GM08714 (cell line): ENCODE measurements around the gene EFHC2.
A peak's percentile ranks its signal among the peaks of the same experiment; 100 is the strongest.

ENCODE experiments used
- H3K4me3 ChIP-seq: fragments of 200-500 bp; sonication (Bioruptor generic); 2 replicates; pipeline ENCODE4 v1.5.1; 2014; ENCODE audit warnings: mild to moderate bottlenecking, low read length, inconsistent platforms
- ZNF274 ChIP-seq: IDR thresholded peaks from 2 replicates; pipeline ENCODE4 v1.6.1; 2012; ENCODE audit warnings: mild to moderate bottlenecking, low read depth, low read length

The EFHC2 gene, protein sequence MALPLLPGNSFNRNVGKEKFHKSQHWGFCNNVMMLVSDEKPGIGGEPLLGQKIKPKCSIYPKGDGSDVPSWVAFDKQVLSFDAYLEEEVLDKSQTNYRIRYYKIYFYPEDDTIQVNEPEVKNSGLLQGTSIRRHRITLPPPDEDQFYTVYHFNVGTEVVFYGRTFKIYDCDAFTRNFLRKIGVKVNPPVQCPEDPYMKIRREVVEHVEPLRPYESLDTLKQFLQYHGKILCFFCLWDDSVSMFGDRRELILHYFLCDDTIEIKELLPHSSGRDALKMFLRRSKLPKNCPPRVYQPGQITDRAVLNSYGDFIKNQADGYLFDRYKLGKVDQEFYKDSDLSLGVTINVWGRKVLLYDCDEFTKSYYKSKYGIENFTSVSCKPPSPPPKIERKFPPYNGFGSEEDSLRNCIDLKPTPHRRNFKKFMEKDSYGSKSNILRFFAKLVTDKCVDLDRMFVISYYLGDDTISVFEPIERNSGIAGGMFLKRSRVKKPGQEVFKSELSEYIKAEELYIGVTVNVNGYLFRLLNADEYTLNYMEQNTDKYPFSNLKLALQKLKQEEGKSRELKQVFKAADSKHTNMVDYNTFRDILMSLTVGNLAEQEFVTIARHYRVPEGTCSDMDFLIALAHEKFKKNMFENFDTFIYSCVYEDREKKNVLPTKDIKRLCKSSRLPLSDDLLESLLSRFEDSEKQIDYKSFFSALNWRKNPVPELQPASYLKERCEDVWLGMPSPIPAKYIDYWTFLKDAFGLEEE

DNA sequence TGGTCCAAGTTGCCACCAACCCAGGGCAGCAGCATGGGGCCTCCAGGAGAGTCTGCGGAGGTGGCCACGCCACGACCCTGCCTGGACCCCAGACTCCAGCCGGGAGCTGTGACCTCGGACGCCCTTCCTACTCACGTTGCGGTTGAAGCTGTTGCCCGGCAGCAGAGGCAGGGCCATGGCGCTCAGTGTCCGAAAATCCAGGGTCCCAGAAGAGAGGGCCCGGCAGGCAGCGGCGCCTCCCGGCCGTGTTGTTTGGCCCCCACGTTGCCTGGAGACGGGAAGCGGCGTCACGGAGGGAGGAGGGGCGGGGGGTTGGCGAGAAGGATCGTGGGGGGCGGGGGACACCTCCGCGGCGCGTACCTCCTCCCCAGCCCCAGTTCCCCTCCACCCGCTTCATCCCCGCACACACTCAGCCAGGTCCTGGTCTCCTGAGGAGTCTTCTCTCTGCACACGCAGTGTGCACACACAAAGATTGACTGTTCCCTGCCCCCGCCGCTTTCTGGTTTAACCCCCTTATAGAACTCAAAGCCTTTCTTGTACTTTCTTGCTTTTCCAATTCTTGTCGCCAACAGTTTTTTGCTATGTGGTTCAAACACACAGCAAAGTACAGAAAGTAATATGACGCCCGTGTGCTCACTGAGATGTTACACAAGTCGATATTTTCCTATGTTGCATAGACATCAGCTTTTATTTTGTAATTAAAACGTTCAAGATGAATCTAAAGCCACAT lies at the start of gene EFHC2:
EFHC2 (minus strand) TSS at position 261 of the 730 bp plus-strand sequence; CDS start at position 177, 84 bp downstream.
- peak within 1 kb of the TSS; percentile 19; the same call in 1 of the 2 replicates for H3K4me3 ChIP-seq
- no peak for TF ChIP-seq ZNF274

DNA sequence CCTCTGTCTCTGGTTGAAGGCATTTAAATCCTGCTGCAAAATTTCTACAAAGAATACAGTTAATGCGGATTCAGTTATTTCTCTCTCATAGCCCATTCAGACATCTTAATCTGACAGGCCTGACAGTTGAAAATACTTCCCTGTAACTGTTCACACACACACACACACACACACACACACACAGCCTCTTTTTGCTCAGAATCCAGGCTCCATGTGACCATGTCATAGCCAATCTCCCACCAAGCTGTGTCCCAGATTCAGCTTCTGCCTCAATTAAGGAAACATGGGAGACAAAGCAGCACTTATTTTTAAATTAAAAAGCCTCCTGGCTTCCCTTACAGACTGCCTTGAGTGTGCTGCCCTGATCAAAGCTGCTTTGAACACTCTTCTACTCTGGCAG lies 49.3 kb upstream of the EFHC2 start:
- no peak overlapping the region for H3K4me3 ChIP-seq
- no peak for TF ChIP-seq ZNF274

DNA sequence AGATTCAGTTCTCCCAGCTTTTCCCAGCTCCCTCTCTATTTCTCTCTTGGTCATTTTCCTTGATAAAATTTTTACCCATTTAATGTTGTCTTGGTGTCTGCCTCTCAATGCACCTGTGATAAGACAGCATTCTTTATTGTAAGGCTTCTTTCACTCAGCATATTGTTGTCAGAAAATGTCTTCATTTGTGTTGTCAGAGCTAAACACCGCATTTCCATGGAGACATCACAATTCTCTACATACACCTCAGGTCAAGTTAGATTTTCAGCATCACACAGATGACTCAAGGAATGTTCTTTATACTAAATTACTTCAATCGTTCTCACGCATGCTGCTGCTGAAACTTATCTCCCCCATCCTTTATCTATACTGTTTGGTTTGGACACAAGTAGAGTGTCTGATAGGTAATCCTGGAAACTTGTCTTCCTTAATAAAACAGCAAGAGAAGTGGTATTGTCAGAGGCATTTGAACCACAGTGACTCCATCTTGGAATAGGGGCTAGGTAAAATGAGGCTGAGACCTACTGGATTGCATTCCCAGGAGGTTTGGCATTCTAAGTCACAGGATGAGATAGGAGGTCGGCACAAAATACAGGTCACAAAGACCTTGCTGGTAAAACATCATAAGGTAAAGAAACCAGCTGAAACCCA lies 41.3 kb upstream of the EFHC2 start:
- no peak for TF ChIP-seq ZNF274
- H3K4me3 ChIP-seq = no peak overlapping the region

DNA sequence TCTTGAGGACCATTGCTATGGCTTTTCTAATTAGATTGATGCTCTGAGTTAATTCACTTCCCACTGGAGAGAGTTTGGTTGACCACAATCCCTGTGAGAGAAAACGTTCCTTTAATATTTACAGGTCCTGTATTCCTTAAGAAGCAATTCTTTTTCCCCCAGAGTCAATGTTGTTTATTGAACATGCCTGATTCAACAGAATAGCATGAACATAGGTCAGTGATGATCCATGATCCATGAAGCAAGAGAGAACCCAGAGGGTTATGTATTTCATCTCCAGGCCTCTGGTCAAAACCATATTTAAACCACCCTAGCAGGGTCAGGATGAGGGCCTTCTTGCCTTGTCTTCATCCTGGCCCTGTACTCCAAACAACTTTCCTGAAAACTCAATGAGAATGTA lies 39.4 kb upstream of the EFHC2 start:
- no peak overlapping the region for H3K4me3 ChIP-seq
- no peak for TF ChIP-seq ZNF274

DNA sequence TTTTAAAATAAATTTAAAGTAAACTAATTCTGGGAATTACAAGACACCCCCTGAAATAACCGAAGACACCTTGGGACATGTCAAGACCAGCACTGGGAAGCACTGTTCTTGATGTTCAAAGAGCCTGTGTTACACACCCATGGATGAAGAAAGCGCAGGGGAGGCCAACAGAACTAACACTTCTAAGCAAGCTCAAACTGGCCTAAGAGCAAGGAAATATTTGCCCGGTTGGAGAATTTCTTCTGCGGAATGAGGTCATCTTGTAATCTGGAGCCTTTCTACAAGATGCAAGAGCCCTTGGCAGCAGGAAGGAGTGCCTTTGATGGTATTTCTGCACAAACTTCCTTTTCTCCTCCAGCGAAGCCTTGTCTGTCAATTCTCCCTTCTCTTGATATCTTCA lies 9.3 kb upstream of the EFHC2 start:
- no peak overlapping the region for H3K4me3 ChIP-seq
- TF ChIP-seq ZNF274 = no peak

DNA sequence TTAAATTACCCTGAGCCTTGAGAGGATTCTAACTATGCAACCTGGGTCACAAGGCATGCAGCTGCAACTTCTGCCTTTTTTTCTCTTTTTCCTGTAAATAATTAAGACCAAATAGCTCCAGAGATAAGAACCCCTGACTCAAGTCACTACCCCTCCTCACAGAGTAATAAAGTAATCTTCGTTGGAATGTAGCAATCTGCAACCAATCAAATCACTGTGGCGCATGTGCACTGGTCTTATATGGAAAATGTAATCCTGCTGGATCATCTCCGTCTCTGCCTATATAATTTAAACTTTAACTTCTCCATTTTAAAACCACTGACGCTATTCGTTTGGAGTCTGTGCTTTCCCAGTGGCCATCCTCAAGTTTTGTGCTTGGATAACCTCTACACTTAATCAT lies 6.1 kb upstream of the EFHC2 start:
- no peak overlapping the region for H3K4me3 ChIP-seq
- TF ChIP-seq ZNF274 = no peak

DNA sequence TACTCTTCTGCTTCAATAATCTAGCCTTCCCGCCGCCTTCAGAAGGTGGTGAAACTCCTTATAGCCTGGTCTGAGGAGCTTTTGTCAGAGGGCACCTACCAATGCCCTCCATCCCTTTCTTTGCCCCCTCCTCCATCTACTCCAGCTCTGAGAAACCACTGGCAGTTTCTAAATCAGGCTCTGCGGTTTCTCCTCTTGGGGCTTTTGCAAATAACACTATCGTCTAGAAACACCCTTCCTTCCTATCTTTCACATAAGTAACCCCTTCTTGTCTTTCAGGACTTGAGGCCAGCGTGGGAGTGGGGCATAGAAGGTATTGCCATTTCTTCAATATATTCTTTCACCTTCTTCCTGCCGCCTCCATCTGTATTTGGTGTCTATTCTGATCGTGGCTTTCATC lies 1.2 kb upstream of the EFHC2 start:
- H3K4me3 ChIP-seq = no peak overlapping the region
- no peak for TF ChIP-seq ZNF274

DNA sequence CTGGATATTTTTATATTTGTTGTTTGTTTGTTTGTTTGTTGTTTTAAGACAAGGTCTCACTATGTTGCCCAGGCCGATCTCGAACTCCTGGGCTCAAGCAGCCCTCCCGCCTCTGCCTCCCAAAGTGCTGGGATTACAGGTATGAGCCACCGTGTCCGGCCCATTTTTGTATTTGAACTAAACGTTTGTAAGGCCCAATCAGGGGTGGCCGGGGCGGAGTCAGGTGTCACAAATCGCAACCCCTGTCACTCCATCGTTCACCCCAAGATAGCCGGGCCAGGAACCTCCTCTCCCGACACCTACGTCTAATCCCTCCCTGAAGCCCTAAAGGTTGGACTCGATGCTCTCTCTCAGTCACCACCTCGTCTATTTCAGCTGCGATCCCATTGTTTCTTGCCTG lies 722 bp upstream of the EFHC2 start:
- no peak for TF ChIP-seq ZNF274

DNA sequence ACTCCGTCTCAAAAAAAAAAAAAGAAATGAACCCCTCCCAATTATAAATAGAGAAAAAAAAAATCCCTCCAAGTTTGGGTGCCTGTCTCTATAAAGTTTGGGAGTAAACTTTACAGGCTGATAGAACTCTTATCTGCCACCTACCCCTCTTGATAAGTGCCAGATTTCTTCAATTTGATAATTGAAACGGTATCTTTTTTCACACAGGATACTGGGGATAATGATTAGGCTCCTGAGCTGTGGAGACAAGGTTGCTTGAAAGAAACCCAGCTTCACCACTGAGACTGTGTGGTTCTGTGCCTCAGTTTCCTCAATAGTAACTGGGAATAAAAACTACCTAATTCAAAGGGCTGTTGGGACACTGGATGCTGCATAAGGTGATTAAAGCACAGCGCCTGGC lies 606 bp downstream of the EFHC2 start:
- no peak overlapping the region; the same call in 1 of the 2 replicates for H3K4me3 ChIP-seq
- TF ChIP-seq ZNF274 = no peak

More for the DNA sequence above, 722 bp upstream of the EFHC2 start:
- no peak overlapping the region for H3K4me3 ChIP-seq

DNA sequence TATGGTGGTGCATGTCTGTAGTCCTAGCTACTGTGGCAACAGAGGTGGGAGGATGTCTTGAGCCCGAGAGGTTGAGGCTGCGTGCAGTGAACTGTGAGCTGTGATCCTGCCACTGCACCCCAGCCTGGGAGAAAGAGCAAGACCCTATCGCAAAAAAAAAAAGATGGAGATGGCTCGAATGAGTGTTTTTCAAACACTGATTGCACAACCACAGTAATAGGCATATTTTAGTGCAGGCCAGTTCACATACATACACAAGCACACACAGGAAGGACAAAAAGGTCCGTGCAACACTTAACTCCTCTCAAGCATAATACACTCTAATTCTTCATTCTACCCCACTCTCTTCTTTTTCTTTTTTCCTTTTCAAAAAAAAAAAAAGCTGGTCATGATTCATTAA lies 5.1 kb downstream of the EFHC2 start:
- H3K4me3 ChIP-seq = no peak overlapping the region
- TF ChIP-seq ZNF274 = no peak

DNA sequence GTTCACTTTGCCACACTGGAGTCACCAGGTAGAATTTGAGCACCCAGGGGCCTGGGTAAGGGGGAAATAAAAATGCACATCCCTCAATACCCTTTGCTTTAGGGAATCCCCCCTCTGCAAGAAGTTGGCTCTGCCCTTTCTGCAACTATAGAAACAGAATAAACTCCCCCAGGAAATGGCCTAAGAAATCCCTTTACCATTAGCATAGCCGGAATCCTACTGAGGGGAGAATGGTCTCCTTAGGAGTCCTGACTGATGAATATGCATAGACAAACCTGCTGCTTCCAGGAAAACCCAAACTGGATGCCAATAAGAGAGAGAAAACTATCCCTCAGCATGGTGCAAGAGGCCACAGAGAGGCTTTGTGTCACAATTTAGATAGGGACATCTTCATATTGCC lies 11.0 kb downstream of the EFHC2 start:
- no peak overlapping the region for H3K4me3 ChIP-seq
- TF ChIP-seq ZNF274 = no peak

DNA sequence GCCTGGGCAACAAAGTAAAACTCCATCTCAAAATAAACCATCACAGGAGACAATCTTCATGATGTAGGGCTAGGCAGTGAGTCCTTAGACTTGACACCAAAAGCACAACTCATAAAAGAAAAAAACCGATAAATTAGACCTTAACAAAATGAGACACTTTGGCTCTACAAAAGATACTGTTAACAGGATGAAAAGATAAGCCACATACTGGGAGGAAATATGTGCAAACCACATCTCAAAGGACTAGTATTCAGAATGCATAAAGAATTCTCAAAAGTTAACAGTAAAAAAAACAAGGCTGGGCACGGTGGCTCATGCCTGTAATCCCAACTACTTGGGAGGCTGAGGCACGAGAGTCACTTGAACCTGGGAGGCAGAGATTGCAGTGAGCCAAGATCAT lies 13.2 kb downstream of the EFHC2 start:
- no peak for TF ChIP-seq ZNF274
- no peak overlapping the region for H3K4me3 ChIP-seq

DNA sequence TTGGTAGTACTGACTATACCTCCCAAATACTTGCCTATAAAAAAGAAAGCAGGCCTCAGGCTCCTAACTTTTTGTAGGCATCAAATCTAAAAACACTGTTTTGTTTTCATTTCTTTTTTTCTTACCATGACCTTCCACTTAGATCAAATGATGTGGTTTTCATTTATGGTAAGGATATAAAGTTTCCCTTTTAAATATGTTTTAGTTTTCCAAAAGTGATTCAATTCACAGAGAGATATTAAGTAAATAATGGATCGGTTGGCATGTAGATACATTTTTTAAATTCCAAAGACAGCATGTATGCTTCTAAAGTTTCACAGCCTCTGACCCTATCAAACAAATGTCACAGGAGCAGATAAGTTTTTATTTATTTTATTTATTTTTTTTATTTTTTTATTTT lies 23.9 kb downstream of the EFHC2 start:
- H3K4me3 ChIP-seq = no peak overlapping the region

DNA sequence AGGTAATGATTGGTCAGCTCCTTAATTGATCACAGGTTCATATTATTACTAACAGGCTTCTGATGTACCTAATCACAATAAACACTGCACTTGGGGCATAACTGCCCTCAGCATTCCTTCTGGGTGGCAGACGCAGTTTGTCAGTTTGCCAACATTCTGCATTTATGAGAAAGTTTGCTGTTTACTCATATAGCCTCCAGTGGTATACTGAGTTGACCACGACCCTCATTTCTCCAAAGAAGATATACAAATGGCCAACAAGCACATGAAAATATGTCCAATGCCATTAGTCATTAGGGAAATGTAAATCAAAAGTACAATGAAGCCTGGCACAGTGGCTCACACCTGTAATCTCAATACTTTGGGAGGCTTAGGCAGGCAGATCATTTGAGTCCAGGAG lies 26.3 kb downstream of the EFHC2 start:
- no peak overlapping the region for H3K4me3 ChIP-seq
- no peak for TF ChIP-seq ZNF274

More for the DNA sequence above, 23.9 kb downstream of the EFHC2 start:
- no peak for TF ChIP-seq ZNF274
